Measurements from ENCODE around the gene KRT20.
A peak's percentile ranks its signal among the peaks of the same experiment; 100 is the strongest.
"Not testable (repeated sequence)": the region's sequence is repeated elsewhere in the genome, so short reads cannot be mapped to it uniquely, and the experiment has no call there.

Gene KRT20

GRCh38 chr17:40884708-40885512 is at the start of gene KRT20:
KRT20 (minus strand) TSS chr17:40885242; CDS start chr17:40885185, 57 bp downstream.
- no peak for DNase-seq (ENCODE audit: low read depth in 1 of 2, low spot score in 1 of 2)

- DNase-seq (ENCODE audit: low read depth in 1 of 2, low spot score in 1 of 2): no peak
Observed at GRCh38 chr17:40932608-40933007, 47.6 kb upstream of the KRT20 start.

GRCh38 chr17:40931311-40931710 is 46.3 kb upstream of the KRT20 start:
- no peak for DNase-seq (ENCODE audit: low read depth in 1 of 2, low spot score in 1 of 2)

GRCh38 chr17:40926341-40926740 is 41.3 kb upstream of the KRT20 start:
- no peak for DNase-seq (ENCODE audit: low read depth in 1 of 2, low spot score in 1 of 2)

GRCh38 chr17:40922239-40922638 is 37.2 kb upstream of the KRT20 start:
- no peak for DNase-seq (ENCODE audit: low read depth in 1 of 2, low spot score in 1 of 2)

- DNase-seq (ENCODE audit: low read depth in 1 of 2, low spot score in 1 of 2): no peak
Observed at GRCh38 chr17:40921026-40921425, 36.0 kb upstream of the KRT20 start.

- not testable (repeated sequence) for DNase-seq (ENCODE audit: low read depth in 1 of 2, low spot score in 1 of 2)
Observed at GRCh38 chr17:40917116-40917515, 32.1 kb upstream of the KRT20 start.

- no peak for DNase-seq (ENCODE audit: low read depth in 1 of 2, low spot score in 1 of 2)
Observed at GRCh38 chr17:40916366-40916765, 31.3 kb upstream of the KRT20 start.

- DNase-seq (ENCODE audit: low read depth in 1 of 2, low spot score in 1 of 2): no peak
Observed at GRCh38 chr17:40915721-40916256, 30.7 kb upstream of the KRT20 start.

GRCh38 chr17:40915199-40915661 is 30.2 kb upstream of the KRT20 start:
- no peak for DNase-seq (ENCODE audit: low read depth in 1 of 2, low spot score in 1 of 2)

- no peak for DNase-seq (ENCODE audit: low read depth in 1 of 2, low spot score in 1 of 2)
Observed at GRCh38 chr17:40914075-40914855, 29.2 kb upstream of the KRT20 start.

GRCh38 chr17:40912486-40913210 is 27.6 kb upstream of the KRT20 start:
- DNase-seq (ENCODE audit: low read depth in 1 of 2, low spot score in 1 of 2): no peak

- no peak for DNase-seq (ENCODE audit: low read depth in 1 of 2, low spot score in 1 of 2)
Observed at GRCh38 chr17:40910441-40910841, 25.4 kb upstream of the KRT20 start.

GRCh38 chr17:40909755-40910154 is 24.7 kb upstream of the KRT20 start:
- DNase-seq (ENCODE audit: low read depth in 1 of 2, low spot score in 1 of 2): no peak

- peak; percentile 26 to 28 for DNase-seq (ENCODE audit: low read depth in 1 of 2, low spot score in 1 of 2)
Observed at GRCh38 chr17:40909351-40909750, 24.3 kb upstream of the KRT20 start.

- DNase-seq (ENCODE audit: low read depth in 1 of 2, low spot score in 1 of 2): no peak
Observed at GRCh38 chr17:40906613-40907012, 21.6 kb upstream of the KRT20 start.

- no peak for DNase-seq (ENCODE audit: low read depth in 1 of 2, low spot score in 1 of 2)
Observed at GRCh38 chr17:40905370-40905769, 20.3 kb upstream of the KRT20 start.

GRCh38 chr17:40903129-40903847 is 18.2 kb upstream of the KRT20 start:
- DNase-seq (ENCODE audit: low read depth in 1 of 2, low spot score in 1 of 2): no peak

GRCh38 chr17:40902498-40902897 is 17.5 kb upstream of the KRT20 start:
- DNase-seq (ENCODE audit: low read depth in 1 of 2, low spot score in 1 of 2): no peak

GRCh38 chr17:40901981-40902474 is 17.0 kb upstream of the KRT20 start:
- DNase-seq (ENCODE audit: low read depth in 1 of 2, low spot score in 1 of 2): no peak

Measured in stimulated activated CD4-positive, alpha-beta T cell treated with anti-CD3 and anti-CD28 coated beads, Interleukin-15, amount 100 ng/mL, for 1 hour (primary cell).